ENCODE measurements around the gene ENOSF1. TPM values are rescaled to one million over a fixed set of nuclear protein-coding genes. Genes with fewer than 3 reads are reported as not detected.

ENOSF1 gene
- total RNA-seq, 2 experiments from 2014 or later: 113 to 114 TPM

GRCh38 chr18:676736-677135 lies 35.7 kb downstream of the ENOSF1 start:
- Mint-ChIP-seq H3K4me3 (no peak overlapping the region), H3K27me3 (no peaks in the 10 kb centered on the region), H3K4me1 (ENCODE audit: low read depth) (peaks cover 4% of the 10 kb centered on the region), H3K27ac (no peak overlapping the region), H3K9me3 (no peaks in the 10 kb centered on the region), H3K36me3 (ENCODE audit: low read depth) (peaks cover 71% of the 10 kb centered on the region)
- no peak for DNase-seq
- no peak for ATAC-seq
- CTCF ChIA-PET: no interaction called here
- intact Hi-C loops (cut with micrococcal nuclease): no loop called here
- TF ChIP-seq, protein P1, sequence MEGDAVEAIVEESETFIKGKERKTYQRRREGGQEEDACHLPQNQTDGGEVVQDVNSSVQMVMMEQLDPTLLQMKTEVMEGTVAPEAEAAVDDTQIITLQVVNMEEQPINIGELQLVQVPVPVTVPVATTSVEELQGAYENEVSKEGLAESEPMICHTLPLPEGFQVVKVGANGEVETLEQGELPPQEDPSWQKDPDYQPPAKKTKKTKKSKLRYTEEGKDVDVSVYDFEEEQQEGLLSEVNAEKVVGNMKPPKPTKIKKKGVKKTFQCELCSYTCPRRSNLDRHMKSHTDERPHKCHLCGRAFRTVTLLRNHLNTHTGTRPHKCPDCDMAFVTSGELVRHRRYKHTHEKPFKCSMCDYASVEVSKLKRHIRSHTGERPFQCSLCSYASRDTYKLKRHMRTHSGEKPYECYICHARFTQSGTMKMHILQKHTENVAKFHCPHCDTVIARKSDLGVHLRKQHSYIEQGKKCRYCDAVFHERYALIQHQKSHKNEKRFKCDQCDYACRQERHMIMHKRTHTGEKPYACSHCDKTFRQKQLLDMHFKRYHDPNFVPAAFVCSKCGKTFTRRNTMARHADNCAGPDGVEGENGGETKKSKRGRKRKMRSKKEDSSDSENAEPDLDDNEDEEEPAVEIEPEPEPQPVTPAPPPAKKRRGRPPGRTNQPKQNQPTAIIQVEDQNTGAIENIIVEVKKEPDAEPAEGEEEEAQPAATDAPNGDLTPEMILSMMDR (IDR thresholded peaks at IDR 0.05): no peak
- POLR2A ChIA-PET: interaction anchor here (0.6 to 1.2 kb wide), 4 partner anchors 8 to 38 kb away, joined by 3 to 7 read pairs (median 4); no protein-coding TSS in a partner anchor

GRCh38 chr18:676069-676468 lies 36.4 kb downstream of the ENOSF1 start:
- Mint-ChIP-seq H3K27me3 (no peaks in the 10 kb centered on the region), H3K36me3 (ENCODE audit: low read depth) (peaks cover 73% of the 10 kb centered on the region), H3K9me3 (no peaks in the 10 kb centered on the region), H3K27ac (peak overlapping the region; percentile 61), H3K4me3 (no peak overlapping the region), H3K4me1 (ENCODE audit: low read depth) (no peaks in the 10 kb centered on the region)
- TF ChIP-seq, protein P1 (IDR thresholded peaks at IDR 0.05): no peak
- POLR2A ChIA-PET: interaction anchor here (1.0 to 1.6 kb wide), 2 partner anchors 11 to 18 kb away, joined by 4 to 8 read pairs; partner anchors contain the start of gene TYMS
- CTCF ChIA-PET: no interaction called here
- intact Hi-C loops (cut with micrococcal nuclease): no loop called here
- ATAC-seq: no peak
- DNase-seq: no peak

DNA sequence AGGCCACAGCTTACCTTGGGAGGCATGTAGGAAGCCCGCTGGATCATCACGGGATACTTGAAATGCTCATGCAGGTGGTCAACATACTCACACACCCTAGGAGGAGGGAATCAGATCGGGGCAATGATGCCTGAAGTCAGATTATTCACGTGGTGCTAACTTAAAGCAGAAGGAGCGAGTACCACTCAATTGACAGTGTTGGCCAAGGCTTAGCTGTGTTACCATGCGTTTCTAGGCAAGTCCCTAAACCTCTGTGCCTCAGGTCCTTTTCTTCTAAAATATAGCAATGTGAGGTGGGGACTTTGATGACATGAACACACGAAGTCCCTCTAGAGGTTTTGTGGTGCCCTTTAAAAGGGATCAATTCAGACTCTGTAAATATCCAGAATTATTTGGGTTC lies 37.1 kb downstream of the ENOSF1 start:
- Mint-ChIP-seq H3K36me3 (ENCODE audit: low read depth) (peaks cover 74% of the 10 kb centered on the region), H3K4me1 (ENCODE audit: low read depth) (no peaks in the 10 kb centered on the region), H3K27ac (no peak overlapping the region), H3K27me3 (no peaks in the 10 kb centered on the region), H3K4me3 (no peak overlapping the region), H3K9me3 (no peaks in the 10 kb centered on the region)
- no peak for DNase-seq
- CTCF ChIA-PET: no interaction called here
- POLR2A ChIA-PET: interaction anchor here (0.6 to 1.6 kb wide), 3 partner anchors 9 to 28 kb away, joined by 3 to 8 read pairs (median 3); partner anchors contain the start of gene TYMS
- ATAC-seq: no peak
- TF ChIP-seq, protein P1 (IDR thresholded peaks at IDR 0.05): no peak
- intact Hi-C loops (cut with micrococcal nuclease): no loop called here

- no peak overlapping the region for H3K4me3 Mint-ChIP-seq
- H3K9me3 Mint-ChIP-seq: no peaks in the 10 kb centered on the region
- ChIA-PET CTCF (interaction anchor here (0.6 to 2.1 kb wide), 4 partner anchors 40 to 166 kb away, joined by 4 to 6 read pairs (median 5); no protein-coding TSS in a partner anchor), POLR2A (interaction anchor here (0.8 to 1.9 kb wide), 5 partner anchors 12 to 19 kb away, joined by 3 to 6 read pairs (median 5); partner anchors contain the start of gene TYMS)
- H3K4me1 Mint-ChIP-seq (ENCODE audit: low read depth): no peaks in the 10 kb centered on the region
- H3K27me3 Mint-ChIP-seq: no peaks in the 10 kb centered on the region
- DNase-seq (no peak), ATAC-seq (no peak)
- TF ChIP-seq, protein P1 (IDR thresholded peaks at IDR 0.05): no peak
- H3K27ac Mint-ChIP-seq: no peak overlapping the region
- H3K36me3 Mint-ChIP-seq (ENCODE audit: low read depth): peaks cover 79% of the 10 kb centered on the region
- intact Hi-C loops (cut with micrococcal nuclease): no loop called here
Observed at GRCh38 chr18:673769-674168, 38.7 kb downstream of the ENOSF1 start.

DNA sequence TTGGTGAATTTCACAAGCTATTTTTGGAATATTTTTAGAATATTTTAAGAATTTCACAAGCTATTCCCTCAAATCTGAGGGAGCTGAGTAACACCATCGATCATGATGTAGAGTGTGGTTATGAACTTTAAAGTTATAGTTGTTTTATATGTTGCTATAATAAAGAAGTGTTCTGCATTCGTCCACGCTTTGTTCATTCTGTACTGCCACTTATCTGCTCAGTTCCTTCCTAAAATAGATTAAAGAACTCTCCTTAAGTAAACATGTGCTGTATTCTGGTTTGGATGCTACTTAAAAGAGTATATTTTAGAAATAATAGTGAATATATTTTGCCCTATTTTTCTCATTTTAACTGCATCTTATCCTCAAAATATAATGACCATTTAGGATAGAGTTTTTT lies 39.1 kb downstream of the ENOSF1 start:
- DNase-seq (no peak), ATAC-seq (no peak)
- Mint-ChIP-seq H3K9me3 (no peaks in the 10 kb centered on the region), H3K27ac (no peak overlapping the region), H3K4me1 (ENCODE audit: low read depth) (no peaks in the 10 kb centered on the region), H3K4me3 (no peak overlapping the region), H3K36me3 (ENCODE audit: low read depth) (peaks cover 80% of the 10 kb centered on the region), H3K27me3 (no peaks in the 10 kb centered on the region)
- intact Hi-C loops (cut with micrococcal nuclease): no loop called here
- ChIA-PET CTCF (interaction anchor here (0.6 to 2.1 kb wide), 5 partner anchors 11 to 166 kb away, joined by 3 to 6 read pairs (median 5); no protein-coding TSS in a partner anchor), POLR2A (interaction anchor here (0.8 to 1.9 kb wide), 6 partner anchors 11 to 19 kb away, joined by 3 to 6 read pairs (median 5); partner anchors contain the start of gene TYMS)
- TF ChIP-seq, protein P1 (IDR thresholded peaks at IDR 0.05): no peak
